SU-DHL-6 (cell line): Measurements from ENCODE around the gene ATP11A.

Experiments used
- H2AFZ ChIP-seq: fragments of 200-600 bp; sonication (generic); 2 replicates; pipeline ENCODE4 v1.6.1; 2014; ENCODE audit warnings: low read depth, mild to moderate bottlenecking, moderate library complexity, mixed read lengths, antibody characterized with exemption, low read length; ENCODE audit not compliant: severe bottlenecking
- H3F3A ChIP-seq: fragments of 200-600 bp; shearing (Covaris generic); 2 replicates; pipeline ENCODE4 v1.6.0; 2016; ENCODE audit warnings: antibody characterized with exemption, mild to moderate bottlenecking; ENCODE audit not compliant: insufficient read depth
- H3K27ac ChIP-seq: fragments of 200-600 bp; sonication (generic); 2 replicates; pipeline ENCODE4 v1.5.1; 2016; ENCODE audit warnings: low read depth, mild to moderate bottlenecking, low read length, moderate library complexity, mixed read lengths
- H3K27me3 ChIP-seq: fragments of 200-600 bp; sonication (generic), shearing (Covaris generic); 2 replicates; pipeline ENCODE4 v1.6.0; 2014; ENCODE audit warnings: mild to moderate bottlenecking, low read length
- H3K36me3 ChIP-seq: fragments of 200-600 bp; sonication (generic); 2 replicates; pipeline ENCODE4 v1.6.1; 2014; ENCODE audit warnings: mild to moderate bottlenecking, low read length, mixed read lengths
- H3K4me2 ChIP-seq: fragments of 300-600, 200-600 bp; shearing (Covaris generic), sonication (generic); 2 replicates; pipeline ENCODE4 v1.6.0; 2014; ENCODE audit warnings: low read length, low read depth, mild to moderate bottlenecking; ENCODE audit not compliant: poor library complexity, severe bottlenecking
- H3K4me3 ChIP-seq: fragments of 200-600 bp; sonication (generic); 2 replicates; pipeline ENCODE4 v1.5.1; 2014; ENCODE audit warnings: antibody characterized with exemption, low read length, mild to moderate bottlenecking, mixed read lengths; ENCODE audit not compliant: insufficient read depth, poor library complexity, severe bottlenecking
- H3K79me2 ChIP-seq: fragments of 200-600 bp; sonication (generic); 2 replicates; pipeline ENCODE4 v1.6.1; 2014; ENCODE audit warnings: mild to moderate bottlenecking, low read length, moderate library complexity; ENCODE audit not compliant: insufficient read depth
- H3K9ac ChIP-seq: fragments of 200-600 bp; sonication (generic); 2 replicates; pipeline ENCODE4 v1.7.0; 2014; ENCODE audit warnings: mild to moderate bottlenecking, low read length
- H3K9me2 ChIP-seq: fragments of 200-600 bp; sonication (generic); replicated peaks from 2 replicates; pipeline ENCODE4 v1.6.1; 2014; ENCODE audit warnings: low read length; ENCODE audit not compliant: insufficient read depth
- H3K9me3 ChIP-seq: fragments of 200-600 bp; sonication (generic); 2 replicates; pipeline ENCODE4 v1.6.1; 2014; ENCODE audit warnings: low read length, mixed read lengths; ENCODE audit not compliant: insufficient read depth
- H4K20me1 ChIP-seq: fragments of 200-600 bp; sonication (generic); 2 replicates; pipeline ENCODE4 v1.6.1; 2014; ENCODE audit warnings: low read depth, mild to moderate bottlenecking, antibody characterized with exemption, low read length, moderate library complexity, mixed read lengths
- EZH2phosphoT487 ChIP-seq: fragments of 200-600 bp; sonication (generic), shearing (Covaris generic); conservative IDR thresholded peaks from 2 replicates; pipeline ENCODE4 v1.6.1; 2018; ENCODE audit warnings: mild to moderate bottlenecking, antibody characterized with exemption, low read length, moderate library complexity, mixed read lengths
- TF ChIP-seq, protein P1 (sequence below): fragments of 200-600 bp; sonication (generic); IDR thresholded peaks from one replicate; pipeline ENCODE4 v1.5.1; 2017; ENCODE audit warnings: antibody characterized with exemption, mild to moderate bottlenecking, low read length, moderate library complexity; ENCODE audit not compliant: insufficient read depth, poor library complexity, severe bottlenecking

ATP11A gene

DNA sequence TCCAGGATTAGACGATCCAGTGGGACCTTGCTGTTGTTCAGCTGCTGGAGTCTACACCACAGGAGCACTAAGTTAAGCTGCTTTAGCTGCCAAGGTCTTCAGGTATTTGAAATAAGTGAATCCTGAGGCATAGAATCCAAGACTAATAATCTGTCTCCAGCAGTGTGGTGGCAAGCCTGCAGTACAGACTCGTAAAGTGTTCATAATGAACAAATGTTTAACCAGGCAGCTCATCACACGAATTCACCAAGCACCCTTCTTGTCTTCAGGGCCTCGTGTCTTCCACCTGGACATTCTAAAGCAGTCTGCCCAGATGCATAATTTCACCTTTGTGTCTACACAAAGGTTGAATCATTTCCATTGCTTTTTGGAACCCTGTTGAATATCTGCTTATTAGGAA lies 5.3 kb downstream of the ATP11A start:
- no peaks in the 10 kb centered on the region for H3F3A ChIP-seq
- H3K4me3 ChIP-seq, result no peak overlapping the region
- no peak overlapping the region for H2AFZ ChIP-seq
- no peak overlapping the region for H3K27ac ChIP-seq
- TF ChIP-seq, protein P1, sequence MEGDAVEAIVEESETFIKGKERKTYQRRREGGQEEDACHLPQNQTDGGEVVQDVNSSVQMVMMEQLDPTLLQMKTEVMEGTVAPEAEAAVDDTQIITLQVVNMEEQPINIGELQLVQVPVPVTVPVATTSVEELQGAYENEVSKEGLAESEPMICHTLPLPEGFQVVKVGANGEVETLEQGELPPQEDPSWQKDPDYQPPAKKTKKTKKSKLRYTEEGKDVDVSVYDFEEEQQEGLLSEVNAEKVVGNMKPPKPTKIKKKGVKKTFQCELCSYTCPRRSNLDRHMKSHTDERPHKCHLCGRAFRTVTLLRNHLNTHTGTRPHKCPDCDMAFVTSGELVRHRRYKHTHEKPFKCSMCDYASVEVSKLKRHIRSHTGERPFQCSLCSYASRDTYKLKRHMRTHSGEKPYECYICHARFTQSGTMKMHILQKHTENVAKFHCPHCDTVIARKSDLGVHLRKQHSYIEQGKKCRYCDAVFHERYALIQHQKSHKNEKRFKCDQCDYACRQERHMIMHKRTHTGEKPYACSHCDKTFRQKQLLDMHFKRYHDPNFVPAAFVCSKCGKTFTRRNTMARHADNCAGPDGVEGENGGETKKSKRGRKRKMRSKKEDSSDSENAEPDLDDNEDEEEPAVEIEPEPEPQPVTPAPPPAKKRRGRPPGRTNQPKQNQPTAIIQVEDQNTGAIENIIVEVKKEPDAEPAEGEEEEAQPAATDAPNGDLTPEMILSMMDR, result no peak
- TF ChIP-seq EZH2phosphoT487, result no peak
- H3K36me3 ChIP-seq, result no peaks in the 10 kb centered on the region
- no peaks in the 10 kb centered on the region for H3K9me3 ChIP-seq
- no peak overlapping the region for H3K9ac ChIP-seq
- 0 out of 2 replicates have a peak, but pooled peaks cover 5% of the 10 kb centered on the region for H4K20me1 ChIP-seq
- no peak overlapping the region for H3K4me2 ChIP-seq
- H3K9me2 ChIP-seq, result no peaks in the 10 kb centered on the region
- no peaks in the 10 kb centered on the region; the same call in 1 of the 2 replicates for H3K79me2 ChIP-seq
- no peaks in the 10 kb centered on the region for H3K27me3 ChIP-seq

DNA sequence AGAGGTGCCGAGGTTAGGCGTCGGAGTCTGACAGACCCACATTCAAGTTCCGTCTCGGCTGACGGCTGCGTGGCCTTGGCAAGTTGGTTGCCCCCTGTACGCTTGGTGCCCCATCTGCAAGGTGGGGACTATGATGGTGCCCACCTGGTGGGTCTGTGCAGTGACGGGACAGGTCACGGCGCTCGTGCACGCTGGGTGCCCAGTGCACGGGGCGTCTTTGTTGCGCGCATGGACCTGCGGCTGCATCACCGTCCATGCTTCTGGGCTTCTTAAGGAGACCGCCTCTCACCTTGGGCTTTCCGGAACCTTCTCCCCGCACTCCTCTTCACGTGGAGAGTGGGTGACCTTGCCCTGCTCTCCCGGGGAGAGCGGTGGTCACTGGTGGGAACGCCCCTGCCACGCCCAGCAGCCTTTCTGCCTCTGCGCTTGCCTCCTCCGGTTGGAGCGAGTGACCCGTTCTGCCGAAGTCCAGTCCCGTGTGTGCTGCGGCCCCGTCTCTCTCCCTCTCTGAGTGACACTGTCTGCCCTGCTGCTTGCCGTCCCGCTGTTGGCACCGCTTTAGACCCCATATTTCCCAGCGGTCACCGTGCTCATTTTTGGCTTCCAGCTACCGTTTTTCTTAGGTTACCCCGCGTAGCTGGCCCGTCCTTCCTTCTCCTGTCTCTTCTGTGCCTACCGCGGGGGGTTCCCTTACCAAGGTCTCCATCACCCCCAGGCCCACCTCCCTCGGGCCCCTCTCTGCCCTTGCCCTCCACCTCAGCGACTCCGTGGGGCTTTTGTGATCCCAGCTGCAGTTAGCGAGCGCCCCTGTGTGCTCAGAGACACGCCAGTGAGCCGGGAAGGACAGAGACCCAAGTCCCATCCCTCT lies 6.4 kb downstream of the ATP11A start:
- H4K20me1 ChIP-seq, result 0 out of 2 replicates have a peak, but pooled peaks cover 5% of the 10 kb centered on the region
- H3K79me2 ChIP-seq, result no peaks in the 10 kb centered on the region; the same call in 1 of the 2 replicates

DNA sequence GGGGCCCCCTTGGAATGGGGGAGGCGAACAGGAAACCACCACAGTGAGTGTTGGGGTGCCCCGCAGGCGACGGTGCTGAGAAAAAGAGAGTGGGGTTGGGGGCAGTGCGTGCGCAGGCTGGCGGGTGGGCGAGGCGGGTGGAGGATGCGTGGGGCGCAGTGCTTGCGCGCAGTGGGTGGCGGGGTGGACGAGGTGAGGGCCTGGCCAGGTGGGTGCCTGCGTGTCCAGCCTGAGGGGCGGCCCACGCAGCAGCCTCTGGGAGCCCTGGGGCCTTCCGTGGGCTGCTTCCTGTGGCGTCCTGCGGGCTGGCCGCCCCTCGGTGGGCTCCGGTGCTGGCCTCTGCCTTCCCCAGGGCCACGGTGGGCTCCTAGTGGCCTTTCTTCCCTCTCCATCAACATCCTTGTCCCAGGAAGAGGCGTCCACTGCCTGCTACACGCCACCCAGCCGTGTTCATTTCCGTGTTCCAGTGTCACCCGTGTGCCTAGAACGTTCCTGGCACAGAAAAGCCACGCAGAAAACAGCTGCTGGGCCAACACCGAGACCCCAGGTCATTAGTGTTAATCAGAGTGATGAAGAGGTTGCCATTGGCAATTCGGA lies 7.1 kb downstream of the ATP11A start:
- H3K4me2 ChIP-seq, result no peak overlapping the region
- no peaks in the 10 kb centered on the region for H3F3A ChIP-seq
- H3K9ac ChIP-seq, result no peak overlapping the region

More for the DNA sequence above, 6.4 kb downstream of the ATP11A start:
- Histone ChIP-seq H3K9me2 (no peaks in the 10 kb centered on the region), H3K27me3 (no peaks in the 10 kb centered on the region), H3K27ac (no peak overlapping the region), H3K9ac (no peak overlapping the region), H3K4me3 (no peak overlapping the region), H3K9me3 (no peaks in the 10 kb centered on the region), H3K4me2 (no peak overlapping the region), H3F3A (no peaks in the 10 kb centered on the region), H3K36me3 (no peaks in the 10 kb centered on the region), H2AFZ (no peak overlapping the region)
- TF ChIP-seq, protein P1, result no peak
- TF ChIP-seq EZH2phosphoT487, result no peak

More for the DNA sequence above, 7.1 kb downstream of the ATP11A start:
- no peaks in the 10 kb centered on the region for H3K27me3 ChIP-seq
- 0 out of 2 replicates have a peak, but pooled peaks cover 5% of the 10 kb centered on the region for H4K20me1 ChIP-seq
- no peak overlapping the region for H3K4me3 ChIP-seq
- TF ChIP-seq EZH2phosphoT487, result no peak
- TF ChIP-seq, protein P1, result no peak
- H3K79me2 ChIP-seq, result no peaks in the 10 kb centered on the region; the same call in 1 of the 2 replicates
- H3K27ac ChIP-seq, result no peak overlapping the region
- H3K9me3 ChIP-seq, result no peaks in the 10 kb centered on the region
- no peaks in the 10 kb centered on the region for H3K9me2 ChIP-seq
- H2AFZ ChIP-seq, result no peak overlapping the region
- H3K36me3 ChIP-seq, result no peaks in the 10 kb centered on the region
